Natural killer cell (primary cell): ENCODE measurements around the gene MAN2C1. TPM values are rescaled to one million over a fixed set of nuclear protein-coding genes. Genes with fewer than 3 reads are reported as not detected.
"Not testable (repeated sequence)": the region's sequence is repeated elsewhere in the genome, so short reads cannot be mapped to it uniquely, and the experiment has no call there.

Source experiments
- ATAC-seq, 3 donors: fragments of 150-1000 bp in 2 of 3; fragments of 200-7000 bp in 1 of 3; cut with Tn5 transposase; 1 replicate in 1 of 3; 2 replicates in 2 of 3; pipeline ENCODE4 v1.10.0; 2021; ENCODE audit warnings: mild to moderate bottlenecking in 2 of 3, moderate library complexity in 2 of 3
- DNase-seq, 2 donors: peaks; one replicate each; pipeline versions ENCODE4 v3.0.0 to v3.0.0-alpha.2; 2013 to 2021; ENCODE audit warnings: mixed read lengths in 1 of 2
- H3K27ac ChIP-seq: one replicate; pipeline ENCODE4 v1.5.1; 2013; ENCODE audit warnings: mild to moderate bottlenecking, low read length
- H3K27me3 ChIP-seq: one replicate; pipeline ENCODE4 v1.6.1; 2013; ENCODE audit warnings: low read length; ENCODE audit not compliant: control insufficient read depth, insufficient read depth
- H3K36me3 ChIP-seq: one replicate; pipeline ENCODE4 v1.6.1; 2013; ENCODE audit warnings: low read length; ENCODE audit not compliant: control insufficient read depth, insufficient read depth
- H3K4me1 ChIP-seq: one replicate; pipeline ENCODE4 v1.6.1; 2013; ENCODE audit warnings: low read length; ENCODE audit not compliant: control insufficient read depth, insufficient read depth
- H3K4me3 ChIP-seq: one replicate; pipeline ENCODE4 v1.5.1; 2013; ENCODE audit warnings: low read length
- H3K9me3 ChIP-seq: one replicate; pipeline ENCODE4 v1.6.1; 2013; ENCODE audit warnings: low read length; ENCODE audit not compliant: control insufficient read depth, insufficient read depth
- H3K27ac Mint-ChIP-seq, 2 donors: one replicate each; pipeline ENCODE4 v1.8.0; 2022; ENCODE audit warnings: mild to moderate bottlenecking in 2 of 2, mixed read lengths in 2 of 2, moderate library complexity in 1 of 2
- H3K27me3 Mint-ChIP-seq, 2 donors: one replicate each; pipeline ENCODE4 v1.8.0; 2022; ENCODE audit warnings: low read depth in 2 of 2, mixed read lengths in 2 of 2
- H3K36me3 Mint-ChIP-seq: one replicate; pipeline ENCODE4 v1.8.0; 2022; ENCODE audit warnings: mixed read lengths
- H3K4me1 Mint-ChIP-seq, 2 donors: one replicate each; pipeline ENCODE4 v1.8.0; 2022; ENCODE audit warnings: mixed read lengths in 2 of 2
- H3K4me3 Mint-ChIP-seq: one replicate; pipeline ENCODE4 v1.8.0; 2022; ENCODE audit warnings: mild to moderate bottlenecking, moderate library complexity, mixed read lengths
- H3K9me3 Mint-ChIP-seq, 2 donors: one replicate each; pipeline ENCODE4 v1.8.0; 2022; ENCODE audit warnings: mixed read lengths in 2 of 2
- WGBS: methylation state at CpG from one replicate; pipeline ENCODE4 v1.1.7; 2013; ENCODE audit warnings: missing lambda C conversion rate; ENCODE audit not compliant: insufficient coverage; 5-methylcytosine and 5-hydroxymethylcytosine counted together
- intact Hi-C: fragments of 100-400 bp; cut with micrococcal nuclease; formaldehyde crosslinking; loops from one replicate; pipeline ENCODE4 v1.14.2; 2022
- total RNA-seq, 4 donors: library from RNA; stranded (reverse); fragments of 120-200 nt in 1 of 4; gene quantifications; one replicate each; pipeline versions ENCODE4 v1.2.3 to v1.2.4, GENCODE V29; 2013 to 2022
- TF ChIP-seq, protein P1 (sequence below): fragments of 200-600 bp; IDR thresholded peaks from one replicate; pipeline ENCODE4 v1.8.0; 2022; ENCODE audit warnings: antibody characterized with exemption

The MAN2C1 gene
- total RNA-seq, 3 donors from 2014 or later (not counting 1 experiment from before 2014, with no cell fraction given) = 375 to 476 (median 385) TPM

DNA sequence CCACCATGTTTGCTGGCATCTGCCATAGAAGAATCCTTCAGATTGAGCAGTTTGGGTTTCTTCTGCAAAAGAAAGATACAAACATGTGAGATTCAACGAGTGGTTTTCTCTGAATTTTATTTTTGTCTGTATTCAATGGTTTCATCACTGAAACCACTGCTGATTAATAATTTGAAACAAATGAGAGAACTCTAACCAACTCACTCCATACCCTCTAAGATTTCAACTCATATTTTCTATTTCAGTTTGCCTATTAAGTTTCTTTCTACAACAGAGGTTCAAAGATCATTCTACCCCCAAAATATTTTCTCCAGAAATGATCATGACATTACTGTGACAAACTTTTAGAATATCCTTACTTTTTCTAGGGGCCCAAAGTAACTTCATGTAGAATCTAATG is 38.7 kb upstream of the MAN2C1 start:
- H3K9me3 Mint-ChIP-seq = no peaks in the 10 kb centered on the region
- H3K36me3 ChIP-seq = peaks cover 69% of the 10 kb centered on the region
- intact Hi-C loops = no loop called here
- H3K9me3 ChIP-seq = no peaks in the 10 kb centered on the region
- H3K27me3 Mint-ChIP-seq = no peaks in the 10 kb centered on the region
- H3K4me3 ChIP-seq = no peak overlapping the region
- no peaks in the 10 kb centered on the region for H3K27me3 ChIP-seq
- H3K4me3 Mint-ChIP-seq = no peak overlapping the region
- H3K4me1 ChIP-seq = no peaks in the 10 kb centered on the region
- H3K27ac Mint-ChIP-seq = peak overlapping the region in 1 of 2 donors; percentile 9
- H3K4me1 Mint-ChIP-seq = peaks cover 5 to 9% of the 10 kb centered on the region in 2 donors
- no peak for DNase-seq
- TF ChIP-seq, protein P1, sequence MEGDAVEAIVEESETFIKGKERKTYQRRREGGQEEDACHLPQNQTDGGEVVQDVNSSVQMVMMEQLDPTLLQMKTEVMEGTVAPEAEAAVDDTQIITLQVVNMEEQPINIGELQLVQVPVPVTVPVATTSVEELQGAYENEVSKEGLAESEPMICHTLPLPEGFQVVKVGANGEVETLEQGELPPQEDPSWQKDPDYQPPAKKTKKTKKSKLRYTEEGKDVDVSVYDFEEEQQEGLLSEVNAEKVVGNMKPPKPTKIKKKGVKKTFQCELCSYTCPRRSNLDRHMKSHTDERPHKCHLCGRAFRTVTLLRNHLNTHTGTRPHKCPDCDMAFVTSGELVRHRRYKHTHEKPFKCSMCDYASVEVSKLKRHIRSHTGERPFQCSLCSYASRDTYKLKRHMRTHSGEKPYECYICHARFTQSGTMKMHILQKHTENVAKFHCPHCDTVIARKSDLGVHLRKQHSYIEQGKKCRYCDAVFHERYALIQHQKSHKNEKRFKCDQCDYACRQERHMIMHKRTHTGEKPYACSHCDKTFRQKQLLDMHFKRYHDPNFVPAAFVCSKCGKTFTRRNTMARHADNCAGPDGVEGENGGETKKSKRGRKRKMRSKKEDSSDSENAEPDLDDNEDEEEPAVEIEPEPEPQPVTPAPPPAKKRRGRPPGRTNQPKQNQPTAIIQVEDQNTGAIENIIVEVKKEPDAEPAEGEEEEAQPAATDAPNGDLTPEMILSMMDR = no peak
- no peak for ATAC-seq
- 75% methylated on average over 1 of the region's 1 CpG for WGBS
- H3K27ac ChIP-seq = no peak overlapping the region
- H3K36me3 Mint-ChIP-seq = peaks cover 29% of the 10 kb centered on the region

DNA sequence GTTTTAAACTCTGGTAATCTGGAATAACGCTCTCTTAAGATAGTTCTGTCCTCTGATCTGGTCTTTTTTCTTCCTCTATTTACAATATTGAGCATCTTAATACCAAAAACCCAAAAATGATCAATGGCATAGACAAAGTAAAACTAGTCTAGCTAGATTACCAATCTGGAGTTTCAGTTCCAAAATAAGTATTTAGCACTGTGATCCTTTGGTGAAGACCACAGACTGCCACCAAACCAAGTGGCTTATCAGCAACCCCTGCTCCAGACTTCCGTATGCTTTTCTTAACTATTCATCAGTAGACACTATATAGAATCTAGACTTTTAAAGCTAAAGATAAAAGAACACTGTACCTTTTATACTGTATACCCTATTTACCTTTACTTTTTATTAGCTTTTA is 35.5 kb upstream of the MAN2C1 start:
- Mint-ChIP-seq H3K4me1 (peaks cover 0 to 9% of the 10 kb centered on the region in 2 donors), H3K4me3 (no peak overlapping the region), H3K9me3 (no peaks in the 10 kb centered on the region), H3K27ac (peak overlapping the region; percentile 41 to 47), H3K27me3 (no peaks in the 10 kb centered on the region), H3K36me3 (peaks cover 29% of the 10 kb centered on the region)
- DNase-seq = no peak
- H3K9me3 ChIP-seq = no peaks in the 10 kb centered on the region
- H3K4me3 ChIP-seq = no peak overlapping the region
- H3K4me1 ChIP-seq = no peaks in the 10 kb centered on the region
- intact Hi-C loops = no loop called here
- TF ChIP-seq, protein P1 = no peak
- no peak for ATAC-seq
- H3K27me3 ChIP-seq = no peaks in the 10 kb centered on the region
- peaks cover 64% of the 10 kb centered on the region for H3K36me3 ChIP-seq
- 83% methylated on average over 2 of the region's 2 CpGs for WGBS
- no peak overlapping the region for H3K27ac ChIP-seq

DNA sequence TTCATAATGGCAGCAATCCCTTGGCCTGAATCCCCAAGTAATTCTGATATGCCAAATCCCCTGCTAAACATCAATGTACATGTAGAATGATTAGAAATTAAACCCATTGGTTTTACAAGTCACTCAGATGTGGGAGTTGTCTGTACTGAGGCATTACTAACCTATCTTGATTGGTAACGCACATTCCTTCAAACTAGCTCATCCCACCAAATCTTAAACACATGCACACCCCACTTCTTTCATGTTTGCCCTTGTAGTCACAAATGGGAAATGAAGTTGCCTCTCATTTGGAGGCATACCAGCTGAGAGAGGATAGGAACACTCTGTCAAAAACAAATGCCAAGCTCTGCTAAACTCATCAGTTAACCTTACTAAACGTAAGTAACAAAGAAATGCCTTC is 29.1 kb upstream of the MAN2C1 start:
- no peak overlapping the region for H3K4me3 ChIP-seq
- peaks cover 22% of the 10 kb centered on the region for H3K36me3 Mint-ChIP-seq
- intact Hi-C loops = no loop called here
- WGBS = 93% methylated on average over 2 of the region's 2 CpGs
- peaks cover 19 to 21% of the 10 kb centered on the region in 2 donors for H3K4me1 Mint-ChIP-seq
- H3K27ac Mint-ChIP-seq = peak overlapping the region; percentile 4 to 22
- H3K27ac ChIP-seq = no peak overlapping the region
- DNase-seq (no peak), ATAC-seq (no peak)
- H3K36me3 ChIP-seq = peaks cover 82% of the 10 kb centered on the region
- H3K4me3 Mint-ChIP-seq = no peak overlapping the region
- H3K9me3 ChIP-seq = no peaks in the 10 kb centered on the region
- H3K9me3 Mint-ChIP-seq = no peaks in the 10 kb centered on the region
- no peaks in the 10 kb centered on the region for H3K27me3 ChIP-seq
- no peaks in the 10 kb centered on the region for H3K4me1 ChIP-seq
- H3K27me3 Mint-ChIP-seq = no peaks in the 10 kb centered on the region
- TF ChIP-seq, protein P1 = no peak

DNA sequence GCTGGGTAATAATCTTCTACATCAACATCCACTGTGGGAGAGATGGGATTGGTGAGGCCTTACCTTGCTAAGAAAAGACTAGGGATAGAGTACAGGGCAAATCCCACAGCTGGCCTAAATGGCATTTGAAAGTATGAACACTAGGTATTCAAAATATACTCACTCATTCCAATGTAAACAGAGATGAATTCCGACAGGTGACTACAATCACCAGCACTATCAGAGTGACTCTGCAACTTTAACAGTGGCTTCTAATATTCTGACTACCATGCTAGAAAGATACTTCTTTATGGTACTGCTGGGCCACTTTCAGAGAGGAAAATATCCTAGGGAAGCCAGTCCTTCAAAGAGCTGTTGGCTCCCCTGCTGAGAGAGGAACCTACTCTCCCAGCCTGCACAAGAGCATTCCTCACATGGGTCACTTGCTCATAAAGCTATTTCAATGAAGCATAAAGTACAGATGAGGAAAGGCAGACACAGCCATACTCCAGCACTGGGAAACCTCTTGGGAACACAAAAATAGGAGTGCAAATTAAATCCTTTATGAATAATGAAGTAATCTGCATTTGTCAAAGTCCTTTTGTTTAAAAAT is 21.5 kb upstream of the MAN2C1 start:
- intact Hi-C loops = no loop called here
- Mint-ChIP-seq H3K4me3 (no peak overlapping the region), H3K9me3 (no peaks in the 10 kb centered on the region), H3K4me1 (peaks cover 5 to 11% of the 10 kb centered on the region in 2 donors), H3K27ac (no peak overlapping the region), H3K36me3 (peaks cover 32% of the 10 kb centered on the region), H3K27me3 (no peaks in the 10 kb centered on the region)
- no peaks in the 10 kb centered on the region for H3K9me3 ChIP-seq
- ATAC-seq (no peak), DNase-seq (no peak)
- TF ChIP-seq, protein P1 = no peak
- no peak overlapping the region for H3K27ac ChIP-seq
- peaks cover 5% of the 10 kb centered on the region for H3K4me1 ChIP-seq
- H3K4me3 ChIP-seq = no peak overlapping the region
- H3K27me3 ChIP-seq = no peaks in the 10 kb centered on the region
- WGBS = 100% methylated on average over 1 of the region's 1 CpG
- peaks cover 89% of the 10 kb centered on the region for H3K36me3 ChIP-seq

DNA sequence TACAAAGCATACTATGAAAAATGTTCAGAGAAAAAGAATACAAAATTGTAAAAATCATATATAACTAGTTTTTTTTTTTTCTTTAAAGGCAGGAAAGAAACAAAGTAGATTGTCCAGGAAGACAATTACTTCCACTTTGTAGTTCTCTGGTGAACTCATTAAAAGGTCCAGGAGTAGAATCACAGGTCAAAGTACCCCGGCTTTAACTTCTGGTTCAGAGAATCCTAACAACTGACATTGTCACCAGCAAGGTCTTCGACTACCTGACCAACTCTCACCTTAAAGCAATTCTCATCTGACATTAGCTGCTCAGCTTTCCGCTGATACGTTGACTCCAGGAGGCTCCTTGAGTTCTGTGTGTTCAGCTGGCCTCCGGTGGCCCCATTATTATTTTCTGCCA is 15.6 kb upstream of the MAN2C1 start:
- H3K27ac Mint-ChIP-seq, H3K4me1 ChIP-seq, H3K27ac ChIP-seq, H3K4me1 Mint-ChIP-seq, H3K27me3 ChIP-seq, ATAC-seq, H3K4me3 Mint-ChIP-seq, H3K9me3 ChIP-seq, DNase-seq, H3K9me3 Mint-ChIP-seq, intact Hi-C loops, H3K27me3 Mint-ChIP-seq, H3K4me3 ChIP-seq: not testable (repeated sequence)
- WGBS = 98% methylated on average over 5 of the region's 5 CpGs
- H3K36me3 Mint-ChIP-seq = peaks cover 33% of the 10 kb centered on the region
- peaks cover 75% of the 10 kb centered on the region for H3K36me3 ChIP-seq
